ENCODE data around the gene TPO. TPM values are rescaled to one million over a fixed set of nuclear protein-coding genes. Genes with fewer than 3 reads are reported as not detected.
A peak's percentile ranks its signal among the peaks of the same experiment; 100 is the strongest.

TPO gene
- polyA plus RNA-seq, 3 donors, result not detected

- H2AFZ ChIP-seq (ENCODE audit: insufficient read depth, low read depth, low read length, poor library complexity, severe bottlenecking), result no peak overlapping the region
- intact Hi-C loops (cut with micrococcal nuclease), result no loop called here
- H3K27me3 ChIP-seq (ENCODE audit: control insufficient read depth in 2 of 2, insufficient read depth in 2 of 2, low read length in 2 of 2), result no peaks in the 10 kb centered on the region
- peaks cover 1% of the 10 kb centered on the region for H3K4me1 Mint-ChIP-seq
- DNase-seq, result no peak
- H3K27me3 Mint-ChIP-seq (ENCODE audit: low read depth in 3 of 3), result peaks cover 0 to 7% (median 1%) of the 10 kb centered on the region in 3 donors
- H3K36me3 ChIP-seq (replicated peaks in 1 of 2; ENCODE audit: control insufficient read depth in 1 of 2, insufficient read depth in 2 of 2, low read length in 2 of 2), result no peaks in the 10 kb centered on the region
- WGBS (ENCODE audit: insufficient coverage), result 97% methylated on average over 5 of the region's 14 CpGs
- H3K9me3 Mint-ChIP-seq, result peaks cover 0 to 7% (median 5%) of the 10 kb centered on the region in 7 donors
- H3K4me3 Mint-ChIP-seq, result no peak overlapping the region
- H3K36me3 Mint-ChIP-seq, result no peaks in the 10 kb centered on the region
- H3K9ac ChIP-seq (ENCODE audit: insufficient read depth, low read length, poor library complexity, severe bottlenecking), result no peak overlapping the region
- no peak for TF ChIP-seq CTCF (IDR thresholded peaks at IDR 0.05)
- no peaks in the 10 kb centered on the region for H4K20me1 ChIP-seq (ENCODE audit: insufficient read depth, low read length)
- H3K4me2 ChIP-seq (replicated peaks; ENCODE audit: extremely low read depth, low read length, poor library complexity, severe bottlenecking), result no peak overlapping the region
- H3K79me2 ChIP-seq (ENCODE audit: insufficient read depth, low read length), result no peaks in the 10 kb centered on the region
- H3K27ac ChIP-seq (ENCODE audit: low read depth in 1 of 2, low read length in 2 of 2), result no peak overlapping the region
- H3K4me3 ChIP-seq (replicated peaks in 1 of 3; ENCODE audit: low read depth in 2 of 3, low read length in 3 of 3), result no peak overlapping the region
- H3K27ac Mint-ChIP-seq, result peak overlapping the region in 1 of 7 donors; percentile 38
- peaks cover 0 to 15% of the 10 kb centered on the region in 2 donors for H3K9me3 ChIP-seq (replicated peaks in 1 of 2; ENCODE audit: control insufficient read depth in 1 of 2, insufficient read depth in 1 of 2, low read length in 2 of 2)
- H3K4me1 ChIP-seq (ENCODE audit: control insufficient read depth in 1 of 2, insufficient read depth in 2 of 2, low read length in 2 of 2), result no peaks in the 10 kb centered on the region
Measured at GRCh38 chr2:1561259-1561658, 148.0 kb downstream of the TPO start.

GRCh38 chr2:1561811-1562421 lies 148.7 kb downstream of the TPO start:
- no peak overlapping the region for H2AFZ ChIP-seq (ENCODE audit: insufficient read depth, low read depth, low read length, poor library complexity, severe bottlenecking)
- H3K36me3 ChIP-seq (replicated peaks in 1 of 2; ENCODE audit: control insufficient read depth in 1 of 2, insufficient read depth in 2 of 2, low read length in 2 of 2), result no peaks in the 10 kb centered on the region
- no peaks in the 10 kb centered on the region for H3K27me3 ChIP-seq (ENCODE audit: control insufficient read depth in 2 of 2, insufficient read depth in 2 of 2, low read length in 2 of 2)
- no peak overlapping the region for H3K27ac ChIP-seq (ENCODE audit: low read depth in 1 of 2, low read length in 2 of 2)
- H4K20me1 ChIP-seq (ENCODE audit: insufficient read depth, low read length), result no peaks in the 10 kb centered on the region
- no peak for TF ChIP-seq CTCF (IDR thresholded peaks at IDR 0.05)
- Mint-ChIP-seq H3K36me3 (no peaks in the 10 kb centered on the region), H3K4me3 (no peak overlapping the region), H3K27me3 (ENCODE audit: low read depth in 3 of 3) (peaks cover 0 to 7% (median 1%) of the 10 kb centered on the region in 3 donors), H3K27ac (peak overlapping the region in 1 of 7 donors; percentile 68), H3K9me3 (peaks cover 2 to 10% (median 7%) of the 10 kb centered on the region in 7 donors), H3K4me1 (peaks cover 1% of the 10 kb centered on the region)
- intact Hi-C loops (cut with micrococcal nuclease), result no loop called here
- peaks cover under 1 to 15% of the 10 kb centered on the region in 2 donors for H3K9me3 ChIP-seq (replicated peaks in 1 of 2; ENCODE audit: control insufficient read depth in 1 of 2, insufficient read depth in 1 of 2, low read length in 2 of 2)
- no peaks in the 10 kb centered on the region for H3K4me1 ChIP-seq (ENCODE audit: control insufficient read depth in 1 of 2, insufficient read depth in 2 of 2, low read length in 2 of 2)
- no peak overlapping the region for H3K4me2 ChIP-seq (replicated peaks; ENCODE audit: extremely low read depth, low read length, poor library complexity, severe bottlenecking)
- no peaks in the 10 kb centered on the region for H3K79me2 ChIP-seq (ENCODE audit: insufficient read depth, low read length)
- H3K9ac ChIP-seq (ENCODE audit: insufficient read depth, low read length, poor library complexity, severe bottlenecking), result no peak overlapping the region
- no peak for DNase-seq
- H3K4me3 ChIP-seq (replicated peaks in 1 of 3; ENCODE audit: low read depth in 2 of 3, low read length in 3 of 3), result no peak overlapping the region
- 93% methylated on average over 22 of the region's 24 CpGs for WGBS (ENCODE audit: insufficient coverage)

All from CD14-positive monocyte (primary cell).